NCI-H1092 (cell line): ENCODE data around the gene NUDT13.

ENCODE experiments used
- DNase-seq: peaks from one replicate; lab custom pipeline; 2025; lab: John Stamatoyannopoulos, UW

Gene NUDT13

DNA sequence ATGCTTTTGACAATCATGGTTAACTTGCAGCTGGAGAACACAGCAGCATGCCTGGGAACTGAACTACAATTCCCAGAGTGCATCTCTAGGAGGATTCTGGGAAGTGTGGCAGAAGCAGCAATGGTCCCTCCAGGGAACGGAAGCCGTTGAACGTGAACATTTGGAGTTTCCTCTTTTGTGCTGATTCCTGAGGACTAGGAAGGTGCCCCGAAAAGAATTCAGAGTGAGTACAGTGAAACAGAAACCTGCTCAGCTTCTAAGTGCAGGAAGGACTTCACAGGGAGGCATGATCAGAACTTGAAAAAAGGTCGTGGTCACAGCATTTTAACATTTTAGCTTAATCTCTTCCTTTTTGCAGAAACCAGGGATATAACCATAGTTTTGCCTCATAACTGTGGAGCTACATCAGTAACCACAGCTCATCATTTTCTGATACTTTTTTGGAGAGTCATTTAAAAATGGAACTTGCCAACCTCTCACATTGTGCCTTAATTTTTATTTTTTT lies at the start of gene NUDT13:
Gene NUDT13, plus strand, starts transcription at position 111 of the 505 bp plus-strand sequence. CDS start 3,911 bp downstream, outside the sequence.
- DNase-seq, result no peak

DNA sequence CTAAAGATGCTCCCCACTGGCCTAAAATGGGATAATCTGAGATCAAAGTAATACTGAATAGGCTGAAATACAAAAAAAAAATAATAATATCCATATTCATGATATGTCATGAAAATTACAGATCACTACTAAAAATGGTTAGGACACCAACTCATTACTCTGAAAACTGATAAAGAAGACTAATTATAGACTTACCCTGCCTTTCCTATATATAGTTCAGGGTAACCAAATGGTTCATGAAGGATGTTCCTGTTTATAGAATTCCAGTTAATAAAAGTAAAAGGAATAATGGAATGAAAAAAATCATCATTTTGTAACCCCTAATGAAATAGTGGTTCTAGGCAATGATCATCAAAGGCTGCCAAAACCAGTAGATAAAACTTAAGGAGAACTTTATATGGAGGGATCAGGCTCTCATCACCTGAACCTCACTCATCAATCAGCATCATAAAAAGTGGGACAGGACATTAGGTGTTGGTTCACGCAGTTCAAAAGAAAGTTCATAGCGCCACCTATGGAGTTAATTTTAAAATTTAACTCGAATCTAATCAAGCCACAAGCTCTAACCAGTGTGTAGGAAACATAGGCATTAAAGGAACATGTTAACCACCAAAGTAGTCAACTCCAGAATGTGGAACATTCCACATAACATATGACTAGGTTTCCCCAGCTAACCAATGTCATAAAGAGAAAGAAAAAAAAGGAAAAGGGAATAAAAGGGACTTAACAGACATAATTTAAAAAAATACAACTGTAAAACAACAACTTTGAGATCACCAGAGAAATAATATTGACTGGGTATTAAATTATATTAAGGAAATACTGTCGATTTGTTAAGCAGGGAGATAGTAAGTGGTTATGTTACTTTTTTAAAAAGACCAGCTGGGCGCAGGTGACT lies 49.3 kb upstream of the NUDT13 start:
- no peak for DNase-seq

DNA sequence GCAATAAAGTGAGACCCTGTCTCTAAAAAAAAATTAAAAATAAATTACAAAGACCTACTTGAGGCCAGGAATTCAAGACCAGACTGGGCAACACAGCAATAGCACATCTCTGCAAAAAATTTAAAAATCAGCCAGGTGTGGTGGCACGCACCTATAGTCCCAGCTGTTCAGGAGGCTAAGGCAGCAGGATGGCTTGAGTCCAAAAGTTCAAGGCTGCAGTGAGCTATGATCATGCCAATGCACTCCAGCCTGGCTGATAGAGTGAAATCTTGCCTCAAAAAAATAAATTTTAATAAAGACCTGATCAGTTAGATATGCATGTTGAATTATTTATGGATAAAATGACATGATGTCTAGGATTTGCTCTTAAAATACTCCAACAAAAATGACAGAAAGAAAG lies 48.5 kb upstream of the NUDT13 start:
- no peak for DNase-seq

DNA sequence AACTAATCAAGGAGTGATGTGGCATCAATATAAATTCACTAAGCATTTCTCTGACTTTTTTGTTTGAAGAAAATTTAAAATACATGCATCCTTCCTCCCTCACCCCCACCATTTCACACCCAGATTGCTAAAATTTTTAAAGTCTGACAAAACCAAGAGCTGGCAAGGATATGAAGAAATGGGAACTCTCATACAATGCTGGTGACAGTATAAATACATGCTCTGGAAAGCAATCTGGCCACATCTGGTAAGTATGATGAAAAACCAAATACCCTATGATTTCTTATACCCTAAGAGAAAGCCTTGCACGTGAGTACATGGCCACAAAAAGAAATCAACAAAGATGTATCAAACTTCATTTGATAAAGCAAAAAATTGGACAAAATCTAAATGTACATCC lies 44.8 kb upstream of the NUDT13 start:
- DNase-seq, result no peak

DNA sequence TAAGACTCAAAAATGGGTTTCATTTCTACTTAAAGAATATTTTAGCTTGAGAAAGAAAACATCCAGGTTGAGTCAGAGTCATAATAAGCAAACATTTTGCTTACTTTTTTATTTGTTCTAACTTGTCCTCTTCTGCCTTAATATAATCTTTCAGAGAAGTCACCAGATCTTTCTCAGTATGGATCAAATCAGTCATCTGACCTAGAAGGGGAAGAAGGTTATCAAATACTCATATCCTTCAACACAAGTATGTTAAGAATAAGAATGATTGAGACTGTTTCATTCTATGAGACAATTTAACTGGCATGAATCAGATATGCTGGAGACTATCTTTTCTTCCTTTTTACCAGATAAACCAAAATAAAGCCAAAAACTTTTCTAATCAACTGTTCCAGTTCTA lies 36.6 kb upstream of the NUDT13 start:
- no peak for DNase-seq

DNA sequence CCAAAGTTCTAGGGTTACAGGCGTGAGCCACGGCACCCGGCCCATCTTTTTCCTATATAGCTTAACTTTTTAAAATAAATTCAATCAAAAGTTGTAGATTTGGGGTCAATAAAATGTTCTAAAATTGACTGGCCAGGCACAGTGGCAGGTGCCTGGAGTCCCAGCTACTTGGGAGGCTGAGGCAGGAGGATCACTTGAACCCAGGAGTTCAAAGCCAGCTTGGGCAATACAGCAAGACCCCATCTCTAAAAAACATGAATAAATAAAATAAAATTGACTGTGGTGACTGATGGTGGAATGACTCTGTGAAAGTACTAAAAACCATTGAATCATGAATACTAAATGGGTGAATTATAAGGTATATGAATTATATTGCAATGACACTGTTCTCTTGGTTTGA lies 34.4 kb upstream of the NUDT13 start:
- no peak for DNase-seq

DNA sequence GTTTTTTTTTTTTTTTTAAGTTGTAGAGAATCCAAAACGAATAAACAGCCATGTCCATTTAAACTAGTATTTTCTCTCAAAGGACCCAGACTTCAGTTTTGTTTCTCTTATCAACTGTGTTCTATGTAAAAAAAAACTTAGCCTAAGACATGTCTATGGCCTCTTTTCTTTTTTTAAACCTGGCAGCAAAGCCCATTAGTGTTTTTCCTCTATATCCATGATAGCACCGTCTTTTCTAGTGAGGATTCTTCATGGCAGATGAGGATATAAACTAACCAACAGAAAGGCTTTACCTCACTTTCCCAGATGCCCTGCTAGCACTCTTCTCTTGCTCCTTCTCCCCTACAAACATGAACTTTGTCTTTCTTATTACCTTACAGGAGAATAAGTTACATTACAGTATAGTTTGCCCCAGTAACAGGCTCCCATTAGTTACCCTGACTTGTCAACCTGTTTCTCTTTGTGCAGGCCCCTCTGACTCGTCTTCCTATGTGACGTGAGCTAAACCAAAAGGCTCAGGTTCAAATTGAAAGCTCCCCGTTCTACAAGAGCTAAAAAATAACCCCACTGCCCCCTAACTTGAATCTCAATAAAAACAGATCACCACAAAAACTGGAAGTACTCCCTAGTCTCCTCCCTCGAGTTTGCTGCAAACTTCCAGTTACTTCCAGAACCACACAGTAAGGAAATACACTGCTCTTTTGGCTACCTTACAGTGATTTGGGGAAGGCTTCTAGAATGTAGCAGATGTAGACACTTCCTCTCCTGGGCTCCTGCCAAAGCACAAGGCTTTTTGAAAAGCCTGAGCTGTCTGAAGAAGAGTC lies 33.7 kb upstream of the NUDT13 start:
- DNase-seq, result no peak

DNA sequence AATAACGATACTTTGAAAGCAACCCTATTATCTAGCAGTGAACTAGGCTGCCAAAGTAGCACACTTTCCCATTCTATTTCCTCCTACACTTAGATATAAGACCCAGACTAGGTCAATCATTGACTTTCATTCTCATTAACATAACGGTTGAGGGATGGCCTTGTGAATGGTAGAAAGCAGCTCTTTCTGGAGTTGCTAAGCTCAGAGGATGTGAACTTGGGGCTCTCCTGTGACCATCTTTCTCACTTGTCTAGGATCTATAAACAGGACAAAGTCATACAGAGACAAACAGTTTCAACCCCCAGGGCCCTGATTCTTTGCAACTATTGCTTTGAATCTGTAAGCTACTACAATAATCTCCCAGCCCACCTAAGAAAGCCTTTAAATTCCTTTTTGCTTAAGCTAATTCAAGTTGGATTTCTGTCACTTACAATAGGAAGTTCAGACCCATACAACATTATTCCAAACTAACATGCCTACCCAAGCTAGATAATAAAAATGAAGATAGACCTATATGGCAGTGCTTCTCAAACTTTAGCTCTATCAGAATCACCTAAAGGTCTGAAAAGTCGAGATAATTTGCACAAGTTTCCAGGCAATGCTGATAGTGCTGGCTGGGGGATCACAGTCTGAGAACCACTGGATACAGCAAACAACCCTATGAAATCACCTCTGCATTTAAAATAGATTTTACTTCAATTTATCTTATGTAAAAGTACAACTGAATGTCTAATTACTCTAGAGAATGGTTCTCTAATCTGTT lies 30.3 kb upstream of the NUDT13 start:
- DNase-seq, result no peak

DNA sequence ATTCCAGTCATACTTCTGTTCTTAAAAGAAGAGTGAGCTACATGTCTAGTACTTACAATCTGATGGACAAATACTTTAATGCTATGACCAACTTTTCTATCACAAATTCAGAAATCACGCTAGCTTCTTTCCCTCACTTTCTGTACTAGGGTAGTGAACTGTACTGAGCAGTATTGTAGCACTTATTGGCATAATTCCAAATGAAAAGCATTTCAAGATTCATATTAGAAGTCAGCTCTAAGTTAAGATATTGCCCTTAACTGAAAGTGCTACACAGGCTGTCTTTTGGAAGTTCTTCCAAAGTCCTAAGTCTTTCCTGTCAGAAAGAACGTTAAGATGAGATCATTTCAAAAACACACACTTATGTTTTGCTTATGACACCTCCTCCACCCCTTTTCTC lies 27.0 kb upstream of the NUDT13 start:
- no peak for DNase-seq

DNA sequence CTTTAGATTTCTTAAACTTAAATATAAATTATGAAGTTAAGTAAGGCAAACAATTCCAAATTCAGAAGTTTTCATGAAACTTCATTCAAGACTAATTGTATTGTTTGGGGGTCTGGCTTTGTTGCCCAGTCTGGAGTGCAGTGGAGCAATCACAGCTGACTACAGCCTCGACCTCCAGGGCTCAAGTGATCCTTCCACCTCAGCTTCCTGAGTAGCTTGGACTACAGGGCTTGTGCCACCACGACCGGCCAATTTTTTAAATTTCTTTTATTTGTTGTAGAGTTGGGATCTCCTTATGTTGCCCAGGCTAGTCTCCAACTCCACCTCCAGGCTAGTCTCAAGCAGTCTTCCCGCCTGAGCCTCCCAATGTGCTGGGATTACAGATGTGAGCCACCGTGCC lies 26.0 kb upstream of the NUDT13 start:
- DNase-seq, result no peak

DNA sequence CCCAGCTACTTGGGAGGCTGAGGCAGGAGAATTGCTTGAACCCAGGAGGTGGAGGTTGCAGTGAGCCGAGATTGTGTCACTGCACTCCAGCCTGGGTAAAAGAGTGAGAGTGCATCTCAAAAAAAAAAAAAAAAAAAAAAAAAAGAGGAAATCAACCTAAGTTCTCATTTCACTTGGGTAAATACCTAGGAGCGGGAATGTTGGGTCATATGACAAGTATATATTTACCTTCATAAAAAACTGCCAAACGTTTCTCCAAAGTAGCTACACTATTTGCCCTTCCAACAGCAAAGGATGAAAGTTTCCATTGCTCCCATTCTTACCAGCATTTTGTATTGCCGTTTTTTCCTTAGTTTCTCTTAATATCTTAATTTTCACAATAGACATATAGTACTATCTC lies 23.4 kb upstream of the NUDT13 start:
- no peak for DNase-seq

DNA sequence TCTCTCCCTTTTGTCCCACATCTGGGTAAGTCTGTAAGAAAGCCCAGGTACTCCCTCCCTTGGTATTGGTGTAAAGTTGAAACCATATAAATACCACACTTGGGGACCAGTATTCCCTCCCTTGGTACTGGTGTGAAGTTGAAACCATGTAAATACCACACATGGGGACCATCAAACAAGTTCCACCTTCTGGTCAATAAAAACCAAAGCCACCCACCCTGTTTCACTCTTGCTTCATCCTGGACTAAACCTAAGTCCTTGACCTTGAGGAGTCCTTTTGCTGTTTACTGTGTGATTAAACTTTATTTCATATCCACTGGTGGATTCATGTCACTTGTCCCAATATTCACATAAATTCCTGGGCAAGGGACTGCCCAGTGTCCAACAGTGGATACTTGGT lies 22.0 kb upstream of the NUDT13 start:
- no peak for DNase-seq

DNA sequence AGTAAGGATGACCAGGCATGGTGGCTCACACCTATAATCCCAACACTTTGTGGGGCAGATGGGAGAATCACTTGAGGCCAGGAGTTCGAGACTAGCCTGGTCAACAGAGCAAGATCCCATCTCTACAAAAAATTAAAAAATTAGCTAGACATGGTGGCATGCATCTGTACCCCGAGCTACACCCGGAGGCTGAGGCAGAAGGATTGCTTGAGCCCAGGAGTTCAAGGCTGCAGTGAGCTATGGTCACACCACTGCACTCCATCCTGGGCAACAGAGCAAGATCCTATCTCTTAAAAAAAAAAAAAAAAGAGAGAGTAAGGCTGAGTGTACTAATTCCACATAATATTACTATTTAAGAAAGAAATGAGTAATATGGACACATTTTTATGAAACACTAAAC lies 17.4 kb upstream of the NUDT13 start:
- no peak for DNase-seq

DNA sequence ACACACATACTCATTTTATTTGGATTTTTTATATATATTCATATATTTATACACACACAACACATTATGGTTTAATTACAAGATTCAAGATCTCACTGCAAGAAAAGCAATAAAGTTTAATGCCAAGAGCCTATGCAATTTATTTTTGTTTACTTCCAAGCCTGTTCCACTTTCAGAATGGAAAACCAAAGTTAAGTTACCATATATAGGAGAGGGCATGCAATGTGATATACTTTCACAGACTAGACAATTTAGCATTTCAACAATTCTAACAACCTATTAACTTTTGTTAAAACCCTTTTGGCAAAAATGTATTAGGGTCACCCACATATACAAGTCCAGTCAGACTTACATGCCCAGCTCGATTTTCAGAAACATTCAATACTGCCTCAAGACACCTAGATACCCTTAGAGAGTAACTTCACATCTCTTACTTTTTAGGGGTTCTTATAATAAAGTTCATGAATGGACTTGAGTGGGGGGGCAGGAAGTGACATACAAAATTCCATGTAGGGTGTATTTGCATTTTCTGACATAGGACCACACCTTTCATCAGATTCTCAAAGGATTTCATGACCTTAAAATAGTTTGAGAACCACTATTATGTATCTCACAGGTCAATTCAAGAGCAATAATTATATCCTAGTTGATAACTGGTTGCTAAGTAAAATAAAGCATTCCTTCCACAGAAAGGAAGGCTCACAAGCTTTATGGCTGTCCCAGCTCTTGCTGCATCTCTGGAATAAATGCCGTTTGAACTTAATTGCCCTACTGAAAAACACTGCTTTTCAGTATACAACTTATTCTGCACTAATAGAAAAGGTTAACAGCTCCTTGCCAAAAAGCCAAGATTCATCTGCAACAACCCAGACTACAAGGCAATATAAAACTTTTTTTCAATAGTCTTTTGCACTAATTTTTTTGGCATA lies 16.1 kb upstream of the NUDT13 start:
- no peak for DNase-seq

DNA sequence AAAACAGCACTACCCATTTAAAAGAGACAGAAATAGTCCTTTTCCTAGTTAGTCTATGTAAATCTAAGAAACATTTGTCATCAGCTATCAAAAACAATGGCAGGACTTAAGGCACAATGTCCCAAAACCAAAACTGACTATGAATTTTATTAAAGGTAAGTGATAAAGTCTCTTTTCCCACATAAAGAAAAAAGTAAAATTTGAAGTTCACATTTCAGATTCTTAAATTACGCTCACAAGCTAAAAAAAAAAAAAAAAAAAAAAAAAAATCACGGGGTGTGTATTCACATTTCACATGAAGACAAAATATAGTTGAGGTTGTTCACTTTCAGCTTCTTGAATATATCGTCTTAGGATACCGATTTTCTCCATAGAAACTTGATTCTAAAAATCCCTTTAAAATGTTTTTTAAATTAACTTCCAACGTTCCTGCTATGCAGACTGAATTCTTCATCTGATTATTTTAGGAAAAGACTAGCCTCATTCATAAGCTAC lies 15.2 kb upstream of the NUDT13 start:
- DNase-seq, result no peak

DNA sequence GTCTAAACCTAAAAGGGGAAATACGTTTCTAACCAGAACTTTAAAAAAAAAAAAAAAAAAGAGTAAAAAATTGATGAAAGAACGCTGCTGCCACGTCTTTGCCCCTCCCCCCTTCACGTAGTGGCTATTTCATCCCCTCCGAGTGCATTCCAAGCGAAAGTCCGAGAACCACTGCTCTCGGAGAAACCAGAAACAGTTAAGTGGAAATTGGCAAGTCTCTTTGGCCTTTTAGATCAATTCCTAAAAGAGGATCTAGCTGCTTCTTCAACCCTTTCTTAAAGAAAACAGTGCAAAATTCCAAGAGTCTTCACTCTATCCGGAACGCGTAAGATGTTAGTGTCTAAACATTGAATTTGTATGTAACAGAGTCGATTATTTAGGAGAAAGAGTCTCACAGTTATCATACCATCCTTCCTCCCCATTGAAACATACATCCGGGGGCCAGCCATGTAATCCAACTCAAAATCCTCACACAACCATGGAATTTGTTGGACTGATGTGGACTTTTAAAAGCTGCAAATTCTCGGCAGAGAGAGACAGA lies 14.7 kb upstream of the NUDT13 start:
- DNase-seq, result no peak

DNA sequence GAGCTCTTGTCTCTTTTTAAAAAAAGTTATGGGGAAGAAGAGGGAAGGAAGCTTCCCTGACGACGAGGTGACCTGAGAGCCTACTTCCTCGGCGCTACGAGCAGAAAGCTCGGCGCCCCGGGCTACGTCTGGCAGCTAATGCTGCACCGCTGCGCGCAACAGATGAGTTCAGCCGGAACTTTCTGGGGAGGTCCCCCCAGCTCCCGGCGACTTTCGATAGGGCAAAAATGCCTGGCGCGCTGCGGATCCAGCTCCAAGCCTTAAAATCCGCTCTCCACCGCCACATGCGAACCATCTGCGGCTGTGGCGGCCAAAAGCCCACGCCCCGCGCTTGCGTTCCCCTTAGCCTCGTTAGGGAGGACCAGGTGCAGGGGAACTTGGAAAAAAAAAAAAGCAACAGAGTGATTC lies 14.2 kb upstream of the NUDT13 start:
- DNase-seq, result no peak

DNA sequence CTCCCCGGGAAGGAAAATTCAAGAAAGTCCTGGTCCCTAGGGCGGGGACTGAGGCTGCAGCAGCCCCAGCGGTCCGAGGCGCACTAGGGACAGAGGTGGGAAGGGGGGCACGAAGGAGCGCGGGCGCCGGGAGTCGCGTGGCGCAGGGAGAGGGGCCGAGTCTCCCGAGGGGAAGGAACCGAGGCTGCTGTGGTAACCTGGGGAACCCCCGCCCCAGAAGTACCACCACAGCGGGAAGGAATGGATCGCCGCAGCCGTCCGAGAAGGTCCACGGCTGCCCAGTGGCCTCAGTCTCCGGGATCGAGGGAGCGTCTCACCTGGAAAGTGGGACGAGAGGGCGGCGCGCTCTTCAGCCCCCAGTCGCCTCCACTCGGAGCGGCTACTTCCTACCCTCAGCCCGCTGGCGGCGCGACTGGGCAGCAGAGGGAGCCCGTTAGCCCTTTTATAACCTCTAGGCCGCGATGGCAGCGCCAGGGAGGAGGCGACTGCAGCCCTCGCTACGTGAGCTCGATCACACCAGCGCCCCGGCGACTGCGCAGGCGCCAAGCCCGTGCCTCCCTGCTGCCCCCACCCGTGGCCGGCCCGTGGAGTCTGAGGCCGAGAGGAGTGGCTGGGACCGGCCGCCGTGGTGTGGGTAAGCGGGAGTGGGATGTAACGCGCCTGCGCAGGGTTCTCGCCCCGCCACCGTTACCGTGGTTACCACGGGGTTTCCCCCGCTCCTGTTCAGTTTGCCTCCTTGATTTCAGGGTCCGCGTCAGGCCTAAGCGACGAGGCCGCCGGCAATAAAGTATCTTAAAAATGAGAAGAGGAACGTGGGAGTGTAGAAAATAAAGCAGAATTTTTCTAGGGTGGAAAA lies 13.6 kb upstream of the NUDT13 start, which contains the start of gene P4HA1:
Gene P4HA1, minus strand, starts transcription at position 418 of the 856 bp plus-strand sequence. CDS start 21,983 bp downstream, outside the sequence.
- peak; percentile 90 for DNase-seq

DNA sequence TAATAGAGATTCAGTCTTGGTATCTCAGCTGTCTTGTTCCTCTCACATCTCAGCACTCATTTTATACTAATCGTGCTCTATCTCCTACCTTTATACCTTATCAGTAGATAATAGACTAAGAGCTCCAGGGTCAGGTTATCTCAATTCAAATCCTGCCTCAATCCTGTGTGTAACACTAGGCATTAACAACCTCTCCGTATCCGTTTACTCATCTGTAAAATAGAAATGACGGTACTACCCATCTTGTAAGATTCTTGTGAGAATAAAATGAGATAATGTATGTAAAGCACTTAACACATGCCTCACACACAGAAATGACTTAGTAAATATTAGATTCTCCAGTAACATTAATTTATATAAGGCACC lies 13.0 kb upstream of the NUDT13 start:
- no peak for DNase-seq

DNA sequence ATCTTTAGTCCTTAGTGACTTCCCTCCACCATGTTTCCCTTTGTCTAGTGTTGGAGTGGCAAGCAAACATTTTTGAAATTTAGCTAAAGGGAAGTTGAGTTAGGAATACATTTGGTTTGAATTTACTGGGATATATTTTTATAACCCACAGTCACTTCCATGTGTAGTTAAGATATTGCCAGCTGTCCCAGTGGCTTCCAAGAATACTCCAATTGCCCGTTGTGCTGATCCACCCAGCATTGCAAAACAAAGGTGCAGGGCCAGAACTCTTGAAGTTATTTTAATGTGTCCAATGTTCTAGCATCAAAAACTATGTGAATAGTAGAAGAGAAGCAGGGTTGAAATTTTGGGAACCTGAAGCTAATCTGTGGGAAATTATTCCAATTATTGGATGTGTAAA lies 11.1 kb upstream of the NUDT13 start:
- no peak for DNase-seq
